ENCODE measurements around the gene INSR.

INSR gene

GRCh38 chr19:7115721-7116120 is 178.5 kb downstream of the INSR start:
- TF ChIP-seq CTCF (conservative IDR thresholded peaks at IDR 0.05; ENCODE audit: low read depth, low read length) = no peak
- no peak for DNase-seq (ENCODE audit: low read depth)
- H3K4me3 ChIP-seq (ENCODE audit: low read length) = no peak overlapping the region

GRCh38 chr19:7113233-7113632 is 181.0 kb downstream of the INSR start:
- DNase-seq (ENCODE audit: low read depth) = no peak
- TF ChIP-seq CTCF (conservative IDR thresholded peaks at IDR 0.05; ENCODE audit: low read depth, low read length) = no peak
- no peak overlapping the region for H3K4me3 ChIP-seq (ENCODE audit: low read length)

- TF ChIP-seq CTCF (conservative IDR thresholded peaks at IDR 0.05; ENCODE audit: low read depth, low read length) = no peak
- H3K4me3 ChIP-seq (ENCODE audit: low read length) = no peak overlapping the region
- no peak for DNase-seq (ENCODE audit: low read depth)
Measured at GRCh38 chr19:7112675-7113074, 181.5 kb downstream of the INSR start.

- H3K4me3 ChIP-seq (ENCODE audit: low read length) = no peak overlapping the region
- no peak for DNase-seq (ENCODE audit: low read depth)
- no peak for TF ChIP-seq CTCF (conservative IDR thresholded peaks at IDR 0.05; ENCODE audit: low read depth, low read length)
Measured at GRCh38 chr19:7109678-7110289, 184.4 kb downstream of the INSR start.

- TF ChIP-seq CTCF (conservative IDR thresholded peaks at IDR 0.05; ENCODE audit: low read depth, low read length) = no peak
- no peak overlapping the region for H3K4me3 ChIP-seq (ENCODE audit: low read length)
- DNase-seq (ENCODE audit: low read depth) = no peak
Measured at GRCh38 chr19:7106711-7107657, 187.2 kb downstream of the INSR start.

GRCh38 chr19:7104747-7105447 is 189.3 kb downstream of the INSR start:
- no peak overlapping the region for H3K4me3 ChIP-seq (ENCODE audit: low read length)
- DNase-seq (ENCODE audit: low read depth) = no peak
- no peak for TF ChIP-seq CTCF (conservative IDR thresholded peaks at IDR 0.05; ENCODE audit: low read depth, low read length)

All from retinal pigment epithelial cell (primary cell).